Suppressor macrophage treated with lipopolysaccharide for 1 hour (primary cell): ENCODE results near the gene ELFN1.

Experiments used
- DNase-seq, 3 donors: peaks; one replicate each; pipeline ENCODE4 v3.0.0-alpha.2; 2020 to 2022

The ELFN1 gene

DNA sequence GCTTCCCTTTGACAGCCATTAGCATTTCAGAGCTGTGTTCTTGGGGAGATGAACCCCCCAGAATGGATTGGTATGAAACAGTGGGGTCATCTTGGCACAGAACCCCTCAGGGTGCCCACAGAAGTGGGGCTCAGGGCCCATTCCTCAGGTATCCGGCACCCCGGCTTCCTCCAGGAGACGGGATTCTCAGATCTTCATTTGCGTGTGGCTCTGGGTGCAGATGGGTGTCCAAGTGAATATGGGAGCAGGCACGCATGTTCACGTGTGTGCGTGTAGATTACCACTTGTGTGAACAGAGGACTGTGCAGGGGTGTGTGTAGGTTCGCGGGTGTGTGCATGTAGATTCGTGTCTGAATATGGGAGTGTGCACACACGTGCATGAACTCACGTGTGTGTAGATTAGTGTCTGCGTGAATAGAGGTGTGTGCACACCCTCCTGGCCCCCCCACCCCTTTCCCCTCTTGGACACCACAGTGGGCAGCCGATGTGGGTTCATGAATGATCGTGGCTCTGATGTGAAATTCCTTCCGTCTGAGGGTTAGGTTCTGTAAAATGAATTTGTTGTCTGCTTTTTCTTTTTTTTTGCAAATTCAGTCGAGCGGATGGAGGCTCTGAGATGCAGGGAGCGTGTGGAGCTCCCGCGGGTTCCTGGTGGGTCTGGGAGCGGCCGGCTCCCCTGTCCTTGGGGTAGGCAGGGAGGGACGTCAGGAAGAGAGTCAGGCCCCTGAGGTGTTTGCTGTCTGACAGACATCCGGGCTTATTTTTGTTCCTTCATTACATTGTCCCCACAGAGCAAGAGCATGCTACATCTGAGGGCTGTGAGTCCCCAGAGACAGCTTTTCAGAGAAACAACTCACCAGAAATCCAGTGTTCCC, 7.4 kb downstream of the ELFN1 start:
- DNase-seq = no peak

DNA sequence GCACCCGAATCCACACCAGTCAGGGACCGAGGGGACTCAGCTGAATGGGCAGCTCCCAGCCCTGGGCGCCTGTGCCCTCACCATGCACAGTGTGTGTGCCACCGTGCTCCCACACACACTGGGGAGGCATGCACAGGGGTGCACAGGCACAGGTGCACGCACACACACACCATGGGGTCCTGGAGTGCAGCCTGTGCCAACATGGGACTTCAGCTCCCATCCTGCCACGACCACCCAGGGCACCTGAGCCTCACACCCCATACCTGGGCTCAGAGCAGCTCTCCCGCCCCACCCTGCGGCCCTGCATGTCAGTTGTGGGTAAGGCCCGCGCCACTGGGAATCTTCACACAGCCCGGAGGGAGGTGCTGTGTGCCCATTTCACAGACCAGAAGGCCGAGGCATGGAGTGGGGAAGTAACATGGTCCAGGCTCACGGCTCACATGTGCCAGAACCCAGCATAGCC, 8.0 kb downstream of the ELFN1 start:
- no peak for DNase-seq

DNA sequence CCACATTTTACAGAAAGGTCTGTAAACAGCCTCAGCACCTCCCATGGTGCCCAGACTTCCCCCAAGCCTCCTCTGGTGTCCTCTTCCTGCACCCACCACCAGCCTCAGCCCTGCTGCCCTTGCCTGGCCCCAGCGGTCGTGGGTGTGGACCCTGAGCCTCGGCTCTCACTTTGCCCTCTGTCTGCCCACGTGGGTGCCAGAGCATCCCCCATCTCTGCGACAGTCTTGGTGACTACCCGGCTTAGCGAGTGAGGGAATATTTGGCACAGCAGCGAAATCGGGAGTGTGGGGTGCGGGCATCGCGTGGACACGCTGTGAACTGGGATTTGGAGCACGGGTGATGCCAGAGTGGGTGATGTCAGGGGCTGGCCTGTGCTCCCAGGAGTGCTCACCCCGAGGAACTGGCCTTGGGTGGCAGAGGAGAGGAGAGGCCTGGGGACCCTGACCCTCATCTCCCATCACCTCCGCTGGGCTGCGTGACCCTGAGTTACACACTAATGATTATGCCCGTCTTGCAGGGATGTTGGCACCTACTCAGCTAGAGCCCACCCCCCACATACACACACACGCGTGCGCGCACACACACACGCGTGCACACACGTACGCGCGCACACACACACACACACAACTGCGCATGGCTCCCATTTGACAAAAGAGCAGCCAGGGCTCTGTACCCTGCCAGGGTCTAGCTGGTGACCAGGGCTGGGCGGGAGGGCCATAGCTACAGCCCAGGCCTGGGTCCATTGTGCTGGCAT, 8.7 kb downstream of the ELFN1 start:
- no peak for DNase-seq

DNA sequence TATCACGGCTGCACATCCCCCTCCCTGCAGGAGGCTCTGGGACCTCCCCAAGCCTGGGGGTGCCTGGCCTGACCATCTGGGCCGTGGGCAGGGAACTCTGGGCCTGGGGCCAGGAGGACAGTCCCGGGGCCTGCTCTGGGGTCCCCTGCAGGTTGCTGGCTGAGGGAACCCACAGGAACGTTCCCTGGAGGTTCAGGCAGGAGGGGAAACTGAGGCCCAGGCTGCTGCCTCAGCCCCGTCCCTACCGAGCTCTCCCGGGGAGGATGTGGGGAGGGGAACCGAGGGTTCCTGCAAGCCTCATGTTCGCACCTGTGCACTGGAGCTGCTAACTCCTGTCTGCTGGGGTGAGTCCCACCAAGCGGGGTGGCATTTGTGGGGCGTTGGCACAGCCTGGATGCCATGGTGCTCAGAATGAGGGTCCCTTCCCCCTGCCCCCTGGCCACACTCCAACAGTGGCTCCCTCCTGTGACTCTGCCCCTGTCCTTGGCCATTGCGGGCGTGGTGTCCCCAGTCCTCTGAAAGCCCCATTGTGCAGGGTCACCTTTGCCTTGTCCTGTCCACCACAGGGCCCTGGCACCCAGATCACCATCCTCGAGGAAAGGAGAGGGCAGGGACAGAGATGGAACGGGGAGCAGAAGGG, 9.4 kb downstream of the ELFN1 start:
- no peak for DNase-seq

DNA sequence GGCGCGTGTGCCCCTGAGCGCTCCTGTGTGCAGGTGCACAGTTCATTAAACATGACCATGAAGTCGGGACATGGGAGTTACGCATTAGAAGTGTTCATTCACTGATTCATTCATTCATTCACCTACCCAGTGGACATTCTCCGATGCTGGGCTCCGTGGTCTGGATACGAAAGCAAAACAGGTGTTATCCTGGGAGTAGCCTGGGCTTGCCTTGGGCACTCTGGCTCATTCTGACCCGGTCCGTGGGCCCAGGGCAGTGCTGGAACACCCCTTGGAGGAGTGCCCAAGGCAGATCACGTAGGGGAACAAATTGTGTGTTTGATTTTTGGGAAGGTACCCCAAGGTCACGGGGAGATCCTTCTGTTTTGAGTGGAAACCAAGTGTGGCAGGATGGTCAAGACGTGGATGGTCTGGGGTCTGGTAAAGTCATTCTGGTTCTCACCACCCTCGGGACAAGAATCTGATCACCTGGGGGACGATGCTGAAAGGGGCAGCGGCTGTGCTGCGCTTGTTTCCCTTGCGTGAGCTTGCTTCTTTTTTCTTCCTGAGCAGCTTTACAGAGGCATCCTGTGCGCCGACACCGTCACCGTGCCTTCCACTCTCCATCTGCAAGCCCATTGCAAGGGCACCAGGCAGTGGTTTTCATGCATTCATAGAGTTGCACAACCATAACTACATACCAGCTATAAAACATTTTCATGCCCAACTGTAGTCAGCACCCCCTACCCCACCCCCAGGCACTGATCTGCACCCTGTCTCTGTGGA, 10.1 kb downstream of the ELFN1 start:
- no peak for DNase-seq

DNA sequence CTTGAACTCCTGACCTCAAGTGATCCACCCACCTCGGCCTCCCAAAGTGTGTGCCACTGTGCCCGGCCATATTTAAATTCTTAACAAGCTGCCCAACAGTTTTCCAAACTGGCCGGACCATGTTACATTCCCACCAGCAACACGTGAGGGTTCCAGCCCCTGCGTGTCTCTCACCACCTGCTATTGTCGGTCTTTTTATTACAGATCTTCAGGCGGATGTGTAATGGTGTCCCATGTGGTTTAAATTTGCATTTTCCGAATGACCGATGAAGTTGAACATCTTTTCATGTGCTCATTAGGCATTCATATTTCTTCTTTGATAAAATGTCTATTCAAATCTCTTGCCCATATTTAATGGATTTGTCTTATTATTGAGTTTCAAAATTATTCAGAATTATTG, 11.5 kb downstream of the ELFN1 start:
- DNase-seq = no peak

DNA sequence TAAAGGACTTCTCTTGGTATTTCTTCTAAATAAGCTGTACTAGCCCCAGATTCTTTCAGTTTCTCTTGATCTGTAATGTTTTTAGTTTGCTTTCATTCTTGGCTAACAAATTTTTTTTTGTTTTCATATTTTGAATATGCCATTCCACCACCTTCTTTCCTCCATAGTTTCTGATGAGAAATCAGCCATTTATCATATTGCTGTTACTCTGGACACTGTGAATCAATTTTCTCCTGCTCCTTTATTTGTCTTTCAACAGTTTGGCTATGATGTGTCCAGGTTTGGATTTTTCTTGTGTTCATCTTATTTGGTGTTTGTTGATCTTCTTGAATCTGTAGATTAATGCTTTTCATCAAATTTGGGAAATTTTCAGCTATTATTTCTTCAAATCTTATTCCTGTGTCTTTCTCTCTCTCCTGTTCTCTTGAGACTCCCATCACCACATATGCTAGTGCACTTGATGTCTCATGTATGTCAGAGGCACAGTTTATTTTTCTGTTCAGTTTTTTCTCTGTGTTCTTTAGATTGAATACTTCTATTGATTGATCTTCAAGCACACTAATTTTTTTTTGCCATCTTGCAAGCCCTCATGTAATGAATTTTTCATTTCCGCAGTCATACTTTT, 15.0 kb downstream of the ELFN1 start:
- DNase-seq = no peak

DNA sequence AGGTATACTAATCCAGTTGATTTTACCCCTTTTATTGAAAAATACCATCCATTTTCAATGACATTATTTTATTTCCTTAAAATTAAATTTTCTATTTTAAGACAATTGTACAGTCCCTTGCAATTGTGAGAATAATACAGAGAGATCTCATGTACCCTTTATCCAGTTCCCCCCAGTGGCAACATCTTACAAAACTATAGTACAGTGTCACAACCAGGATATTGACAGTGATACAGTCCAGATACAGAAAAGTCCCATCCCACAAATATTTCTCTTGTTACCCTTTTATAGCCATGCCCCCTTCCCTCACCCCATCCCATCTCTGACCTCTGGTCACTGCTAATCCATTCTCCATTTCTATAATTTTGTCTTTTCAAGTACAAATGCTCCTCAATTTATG, 18.5 kb downstream of the ELFN1 start:
- no peak for DNase-seq

DNA sequence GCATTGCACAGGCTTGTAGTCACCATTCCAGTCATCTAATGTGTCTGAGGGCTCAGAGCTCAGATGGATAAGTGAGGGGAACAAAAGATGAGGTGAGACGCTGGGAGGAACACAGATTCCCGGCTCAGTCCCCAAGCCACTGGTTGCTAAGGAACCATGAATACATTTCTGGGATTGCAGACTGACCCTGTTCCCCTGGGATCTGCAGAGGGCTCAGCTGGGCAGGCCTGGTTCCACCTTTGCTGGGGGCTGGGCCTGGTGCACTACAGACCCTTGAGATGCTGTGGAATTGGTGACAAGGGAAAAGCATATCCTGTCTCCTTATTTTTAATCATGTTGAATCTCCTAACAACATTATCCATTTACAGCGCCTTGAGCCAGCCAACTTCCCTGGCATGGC, 19.2 kb downstream of the ELFN1 start:
- no peak for DNase-seq

DNA sequence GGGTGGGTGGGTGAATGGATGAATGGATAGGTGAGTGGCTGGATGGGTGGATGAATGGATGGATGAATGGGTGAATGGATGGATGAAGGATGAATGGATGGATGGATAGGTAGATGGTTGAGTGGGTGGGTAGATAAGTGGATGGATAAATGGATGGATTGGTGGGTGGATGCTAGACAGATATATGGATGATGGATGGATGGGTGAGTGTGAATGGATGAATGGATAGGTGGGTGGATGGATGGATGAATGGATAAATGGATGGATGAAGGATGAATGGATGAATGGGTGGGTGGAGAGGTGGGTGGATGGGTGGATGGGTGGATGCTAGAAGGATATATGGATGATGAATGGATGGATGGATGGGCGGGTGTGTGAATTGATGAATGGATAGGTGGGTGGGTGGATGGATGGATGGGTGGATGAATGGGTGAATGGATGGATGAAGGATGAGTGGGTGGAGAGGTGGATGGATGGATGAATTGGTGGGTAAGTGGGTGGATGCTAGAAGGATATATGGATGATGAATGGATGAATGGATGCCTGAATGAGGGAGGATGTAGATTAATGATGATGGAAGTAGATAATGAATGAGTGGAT, 20.4 kb downstream of the ELFN1 start:
- no peak for DNase-seq

DNA sequence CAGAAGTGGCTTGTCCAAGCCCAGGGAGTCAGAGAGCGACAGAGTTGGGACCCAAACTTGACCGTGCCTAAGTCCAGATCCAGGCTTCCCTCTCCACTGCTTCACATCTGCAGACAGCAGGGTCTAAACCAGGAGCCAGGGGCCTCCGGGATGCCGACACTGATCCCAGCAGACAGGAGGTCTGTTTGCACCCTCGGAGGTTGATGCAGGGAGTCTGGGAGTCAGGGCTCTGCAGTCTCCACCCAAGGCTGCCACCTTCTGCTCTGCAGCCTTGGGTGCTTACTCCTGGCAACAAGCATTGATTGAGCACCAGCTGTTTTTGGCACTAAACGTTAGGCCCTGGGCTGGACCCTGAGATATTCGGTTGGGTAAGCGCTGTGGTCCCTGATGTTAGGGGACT, 21.0 kb downstream of the ELFN1 start:
- DNase-seq = no peak

DNA sequence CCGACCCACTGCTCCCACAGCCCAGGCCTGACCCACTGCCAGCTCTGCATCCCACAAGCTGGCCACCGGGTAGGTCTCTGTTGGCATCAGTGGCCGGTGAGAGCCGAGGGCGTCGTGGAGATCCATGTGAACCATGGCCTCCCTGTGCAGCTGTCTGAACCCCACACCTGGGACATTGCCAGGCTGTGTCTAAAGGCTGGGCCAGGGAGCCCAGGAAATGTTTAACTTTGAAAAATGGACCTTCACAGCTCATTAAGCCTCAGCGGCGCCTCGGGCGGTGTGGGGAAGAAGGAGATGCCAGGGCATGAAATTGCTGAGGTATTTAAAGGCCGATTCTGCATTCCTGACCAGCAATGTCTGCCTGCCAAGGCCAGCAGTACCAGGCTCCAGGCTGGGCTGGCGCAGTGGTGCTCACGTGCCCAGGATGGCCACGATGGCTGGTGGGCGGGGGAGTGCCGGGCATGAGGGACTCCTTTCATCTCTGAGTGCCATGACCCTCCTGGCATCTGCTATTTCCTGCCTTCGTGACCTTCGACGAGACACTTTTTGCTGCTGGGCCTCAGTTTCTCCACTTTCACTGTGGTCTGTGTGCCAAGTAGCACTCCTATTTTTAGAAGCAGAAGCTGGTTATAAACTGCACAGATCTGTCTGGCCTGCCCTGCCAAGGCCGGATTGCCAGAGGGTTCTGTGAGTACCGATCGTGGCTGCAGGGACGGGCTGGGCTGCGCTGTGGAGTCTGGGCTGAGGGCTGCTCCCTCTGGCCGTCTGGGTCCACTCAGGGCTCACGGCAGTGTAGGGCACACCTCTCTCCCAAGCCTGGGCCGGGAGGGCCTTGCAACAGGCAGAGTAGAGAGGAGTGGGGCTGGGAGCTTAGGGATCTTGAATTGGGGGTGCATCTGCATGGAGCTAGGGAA, 21.8 kb downstream of the ELFN1 start:
- DNase-seq = no peak

DNA sequence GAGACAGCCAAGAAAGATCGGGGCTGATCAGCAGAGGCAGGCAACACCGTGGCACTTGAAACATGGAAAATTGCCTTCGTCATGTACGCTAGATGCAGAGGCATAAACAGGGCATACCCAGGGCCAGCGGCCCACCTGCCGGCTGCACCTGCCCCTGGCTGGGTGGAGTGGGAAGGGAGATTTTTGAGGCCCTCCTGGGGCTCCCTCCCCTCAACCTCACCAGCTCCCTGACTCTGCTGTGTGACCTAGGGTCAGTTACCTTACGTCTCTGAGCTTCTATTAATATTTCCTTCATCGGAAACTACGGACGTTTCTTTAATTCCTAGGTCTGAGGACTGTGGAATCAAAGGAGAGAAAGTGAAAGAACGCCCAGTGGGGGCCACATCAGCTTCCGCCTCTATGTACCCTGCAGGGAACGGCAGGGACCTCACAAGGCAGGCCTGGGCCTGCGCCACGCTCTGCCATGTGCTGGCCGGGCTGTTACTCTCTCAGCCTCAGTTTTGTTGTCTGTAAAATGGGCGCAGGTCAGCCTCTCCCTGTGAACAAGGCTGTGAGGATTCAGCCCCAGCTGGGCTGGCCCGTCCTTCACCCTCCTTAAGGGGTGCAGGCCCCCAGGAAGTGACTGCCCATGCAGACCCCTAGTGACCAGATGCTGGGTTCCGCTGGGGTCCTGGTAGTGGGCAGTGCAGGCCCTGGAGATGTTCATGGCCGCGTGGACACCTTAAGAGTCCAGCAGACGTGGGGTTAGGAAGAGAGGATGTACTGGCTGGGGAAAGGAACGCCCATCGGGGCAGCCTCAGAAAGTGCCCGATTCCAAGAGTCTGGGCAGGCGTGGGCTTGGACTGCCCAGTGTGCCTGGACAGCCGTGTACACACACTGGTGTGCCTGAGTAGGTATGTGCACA, 22.7 kb downstream of the ELFN1 start:
- DNase-seq = no peak

DNA sequence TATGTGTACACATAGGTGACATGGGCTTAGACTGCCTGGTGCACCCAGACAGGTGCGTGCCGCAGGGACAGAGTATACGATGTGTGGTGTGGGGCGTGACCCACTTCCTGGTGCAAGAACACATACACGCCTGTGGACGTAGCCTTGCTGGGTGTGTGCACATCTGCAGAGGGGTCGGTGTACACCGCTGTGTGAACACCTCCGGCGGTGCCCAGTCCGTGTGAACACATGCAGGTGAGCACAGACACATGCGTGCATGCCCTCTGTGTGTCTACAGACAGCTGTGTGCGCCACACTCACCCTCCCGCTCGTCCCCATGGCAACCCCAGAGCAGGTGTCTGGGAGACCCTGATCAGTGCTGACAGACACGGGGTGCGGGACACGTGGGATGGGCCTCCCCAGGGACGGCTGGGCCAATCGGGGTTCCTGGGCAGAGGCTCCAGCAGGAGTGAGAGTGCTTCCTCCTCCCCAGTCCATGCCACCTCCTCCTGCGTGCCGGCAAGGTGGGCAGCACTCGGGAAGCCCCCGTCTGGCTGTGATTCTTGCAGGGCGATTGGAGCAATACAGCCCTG, 23.4 kb downstream of the ELFN1 start:
- DNase-seq = no peak

DNA sequence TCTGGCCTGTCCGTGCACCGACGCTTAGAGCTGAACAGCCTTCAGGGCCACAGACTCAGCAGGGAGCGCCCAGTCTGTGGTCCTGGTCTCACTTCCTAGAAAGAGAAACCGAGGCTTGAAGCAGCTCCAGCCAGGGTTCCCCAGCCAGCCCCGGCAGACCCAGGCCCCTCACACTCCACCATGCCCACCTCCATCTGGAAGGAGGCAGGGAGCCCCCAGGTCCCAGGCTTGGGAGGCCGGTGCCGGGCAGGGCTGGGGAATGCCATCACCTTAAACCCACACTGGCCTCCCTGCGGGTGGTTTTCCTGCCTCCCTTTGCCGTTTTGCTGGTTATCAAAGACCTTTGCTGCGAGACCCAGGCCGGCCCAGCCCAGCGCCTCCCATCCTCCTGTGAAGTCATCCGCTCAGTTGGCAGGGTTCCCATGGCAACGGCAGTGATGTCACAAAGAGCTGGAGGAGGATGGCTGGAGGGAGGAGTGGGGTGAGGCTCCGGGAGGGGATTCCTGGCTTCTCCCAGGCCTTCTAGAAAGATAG, 24.0 kb downstream of the ELFN1 start:
- no peak for DNase-seq

DNA sequence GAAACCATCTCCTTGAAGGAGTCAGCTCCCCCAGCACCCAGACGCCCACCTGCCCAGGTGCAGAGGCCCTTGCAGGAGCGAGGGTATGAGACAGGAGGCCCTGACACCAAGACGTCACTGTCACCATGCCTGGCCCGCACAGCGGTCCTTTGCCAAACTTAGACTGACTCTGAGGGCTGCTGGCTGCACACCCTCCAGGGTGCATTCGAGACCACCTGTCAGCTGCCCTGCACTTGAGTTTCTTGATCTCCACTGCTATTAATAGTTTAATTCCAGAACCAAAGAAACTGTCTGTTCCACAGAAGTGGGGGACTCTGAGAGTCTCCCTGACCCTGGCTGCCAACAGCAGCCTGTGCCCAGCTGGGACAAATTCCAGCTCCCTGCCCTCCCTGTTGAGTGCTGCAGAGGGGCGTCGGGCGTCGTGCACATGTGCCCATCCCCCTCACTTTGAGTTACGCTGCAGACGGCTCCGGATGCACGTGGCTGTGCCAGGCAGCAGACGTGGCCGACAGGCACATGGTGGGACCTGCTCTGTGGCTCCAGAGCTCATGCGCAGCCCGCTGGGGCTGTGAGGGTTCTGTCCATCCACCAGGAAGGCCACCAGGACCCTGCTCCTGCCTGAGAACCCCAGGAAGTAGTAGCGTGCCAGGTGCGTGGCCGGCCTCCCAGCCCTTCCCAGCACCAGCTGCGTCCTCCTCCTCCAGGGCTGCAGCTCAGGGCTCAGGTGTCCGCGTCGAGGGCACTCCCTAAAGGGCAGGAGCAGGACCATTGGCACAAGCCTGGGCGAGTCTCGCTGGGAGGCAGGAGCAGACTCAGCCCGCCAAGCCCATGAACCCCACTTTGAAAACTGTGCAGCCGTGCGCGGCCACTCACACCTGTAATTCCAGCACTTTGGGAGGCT, 24.8 kb downstream of the ELFN1 start:
- no peak for DNase-seq

DNA sequence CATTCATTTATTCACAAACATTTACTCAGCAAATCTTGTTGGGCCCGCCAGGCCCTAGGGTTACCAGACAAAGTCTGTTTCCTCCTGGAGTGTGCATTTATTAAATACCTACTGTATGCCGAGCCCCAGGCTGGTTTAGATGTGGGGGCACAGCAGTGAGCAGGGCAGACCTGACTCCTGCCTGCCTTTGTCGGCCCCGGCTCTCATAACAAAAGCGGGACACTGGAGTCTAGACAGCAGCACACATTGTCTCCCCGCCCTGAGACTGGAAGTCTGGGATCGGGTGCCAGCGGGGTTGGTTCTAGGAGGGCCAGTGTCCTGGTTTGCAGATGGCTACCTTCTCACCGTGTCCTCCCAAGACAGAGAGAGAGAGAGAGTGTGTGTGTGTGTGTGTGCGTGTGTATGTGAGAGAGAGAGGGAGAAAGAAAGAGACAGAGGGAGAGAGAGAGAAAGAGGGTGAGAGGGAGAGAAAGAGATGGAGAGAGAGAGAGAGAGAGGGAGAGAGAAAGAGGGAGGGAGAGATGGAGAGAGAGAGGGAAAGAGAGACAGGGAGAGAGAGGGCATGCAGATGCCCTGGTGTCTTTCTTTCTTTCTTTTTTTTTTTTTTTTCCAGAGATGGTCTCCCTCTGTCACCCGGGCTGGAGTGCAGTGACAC, 25.9 kb downstream of the ELFN1 start:
- no peak for DNase-seq
